HepG2 (cell line): ENCODE data around the gene SLC36A1. TPM values are rescaled to one million over a fixed set of nuclear protein-coding genes. Genes with fewer than 3 reads are reported as not detected.

Experiments
- ATAC-seq: fragments of 200-7000 bp; cut with Tn5 transposase; 3 replicates; pipeline ENCODE4 v1.9.1; 2020; ENCODE audit warnings: mild to moderate bottlenecking, moderate library complexity
- BruUV-seq: library from RNA; stranded (reverse); fragments of 400-500 nt; replicated peaks from 2 replicates; lab custom pipeline; 2021; lab: Mats Ljungman, UMichigan
- CTCF ChIA-PET: fragments of 300-600 bp; formaldehyde crosslinking; extraction: SDS; loops from one replicate; lab custom pipeline; 2021; ENCODE audit warnings: low total read pairs, inconsistent platforms, low intra/inter-chr PET ratio; lab: Yijun Ruan, JAX
- POLR2A ChIA-PET: fragments of 350-600 bp; sonication (Branson Sonifier 250); formaldehyde crosslinking; loops from one replicate; lab custom pipeline; 2020; ENCODE audit warnings: antibody characterized with exemption, inconsistent platforms; lab: Yijun Ruan, JAX
- DNase-seq: peaks from one replicate; pipeline ENCODE4 v3.0.0-alpha.2; 2015; ENCODE audit warnings: low spot score
- FAIRE-seq: peaks from 3 replicates; lab custom pipeline; 2011; peaks lifted over from hg19 to GRCh38; lab: Jason Lieb, UNC
- H2AFZ ChIP-seq: one replicate; pipeline ENCODE4 v1.6.1; 2011; ENCODE audit warnings: low read length, inconsistent platforms
- H3K27ac ChIP-seq: fragments of 300-600 bp; 3 replicates; pipeline ENCODE4 v1.8.0; 2011; ENCODE audit warnings: mixed run types, mild to moderate bottlenecking, mixed read lengths, low read length, inconsistent platforms; ENCODE audit not compliant: insufficient read depth; ENCODE audit errors: extremely low read length
- H3K27me3 ChIP-seq, 2 experiments: fragments of 200-600 bp in 1 of 2; 2 replicates in 1 of 2; 3 replicates in 1 of 2; pipeline versions ENCODE4 v1.6.0 to v1.8.0; 2011; ENCODE audit warnings: low read length in 2 of 2, mild to moderate bottlenecking in 2 of 2, moderate library complexity in 2 of 2, inconsistent platforms in 1 of 2; ENCODE audit not compliant: insufficient read depth in 2 of 2, control insufficient read depth in 1 of 2
- H3K36me3 ChIP-seq, 2 experiments: fragments of 200-600 bp in 1 of 2; replicated peaks in 1 of 2; 2 replicates in 1 of 2; 3 replicates in 1 of 2; pipeline versions ENCODE4 v1.5.1 to v1.8.0; 2011; ENCODE audit warnings: low read length in 2 of 2, inconsistent platforms in 1 of 2; ENCODE audit not compliant: insufficient read depth in 2 of 2, control insufficient read depth in 1 of 2
- H3K4me1 ChIP-seq: 2 replicates; pipeline ENCODE4 v1.5.1; 2012; ENCODE audit warnings: low read length, inconsistent platforms; ENCODE audit not compliant: insufficient read depth
- H3K4me2 ChIP-seq: 2 replicates; pipeline ENCODE4 v1.6.0; 2011; ENCODE audit warnings: low read depth, low read length, inconsistent platforms
- H3K4me3 ChIP-seq, 3 experiments: fragments of 200-600 bp in 1 of 3; sonication (generic), shearing (Covaris generic) in 1 of 3; replicated peaks in 1 of 3; 2 replicates each; pipeline ENCODE4 v1.5.1; 2011 to 2016; ENCODE audit warnings: low read length in 3 of 3, inconsistent platforms in 2 of 3, low read depth in 2 of 3, mild to moderate bottlenecking in 2 of 3, control low read depth in 1 of 3, mixed read lengths in 1 of 3; ENCODE audit not compliant: insufficient read depth in 1 of 3
- H3K79me2 ChIP-seq: one replicate; pipeline ENCODE4 v1.6.1; 2011; ENCODE audit warnings: low read length, inconsistent platforms; ENCODE audit not compliant: insufficient read depth
- H3K9ac ChIP-seq: 2 replicates; pipeline ENCODE4 v1.6.0; 2011; ENCODE audit warnings: mild to moderate bottlenecking, low read depth, low read length, inconsistent platforms; ENCODE audit not compliant: insufficient read depth
- H3K9me3 ChIP-seq: 2 replicates; pipeline ENCODE4 v1.5.1; 2012; ENCODE audit warnings: mild to moderate bottlenecking, low read length
- H4K20me1 ChIP-seq: 2 replicates; pipeline ENCODE4 v1.6.0; 2011; ENCODE audit warnings: inconsistent platforms, mild to moderate bottlenecking, low read length, moderate library complexity; ENCODE audit not compliant: insufficient read depth
- ADNP ChIP-seq: sonication (generic); formaldehyde crosslinking; IDR thresholded peaks from 2 replicates; pipeline ENCODE4 v1.4.0; 2020; ENCODE audit warnings: missing genetic modification reagents
- ARHGAP35 ChIP-seq: sonication (generic); formaldehyde crosslinking; IDR thresholded peaks from 2 replicates; pipeline ENCODE4 v1.9.0; 2022; ENCODE audit warnings: mild to moderate bottlenecking, inconsistent platforms, moderate library complexity, missing genetic modification reagents, borderline replicate concordance
- FOXJ3 ChIP-seq: sonication (generic); formaldehyde crosslinking; IDR thresholded peaks from 2 replicates; pipeline ENCODE4 v1.4.0; 2020; ENCODE audit warnings: missing genetic modification reagents, mild to moderate bottlenecking, borderline replicate concordance
- HMG20B ChIP-seq: conservative IDR thresholded peaks from 2 replicates; pipeline ENCODE4 v1.6.1; 2016; ENCODE audit warnings: missing genetic modification reagents, missing compliant biosample characterization
- KLF13 ChIP-seq: sonication (generic); formaldehyde crosslinking; IDR thresholded peaks from 2 replicates; pipeline ENCODE4 v1.4.0; 2020; ENCODE audit warnings: mild to moderate bottlenecking, missing genetic modification reagents
- MBD4 ChIP-seq: IDR thresholded peaks from 2 replicates; pipeline ENCODE4 v1.6.1; 2012; ENCODE audit warnings: low read length, inconsistent platforms, borderline replicate concordance
- NKX3-1 ChIP-seq: sonication (generic); formaldehyde crosslinking; IDR thresholded peaks from 2 replicates; pipeline ENCODE4 v1.5.0; 2020; ENCODE audit warnings: missing genetic modification reagents
- NONO ChIP-seq, 2 experiments: fragments of 450-650 bp in 1 of 2; sonication (generic) in 1 of 2; formaldehyde crosslinking in 1 of 2; IDR thresholded peaks in 1 of 2; conservative IDR thresholded peaks in 1 of 2; 2 replicates each; pipeline versions ENCODE4 v1.6.1 to v1.8.0; 2017 to 2022; ENCODE audit warnings: mild to moderate bottlenecking in 1 of 2, missing genetic modification reagents in 1 of 2, moderate library complexity in 1 of 2
- PCBP2 ChIP-seq: fragments of 200-400 bp; formaldehyde crosslinking; optimal IDR thresholded peaks from 2 replicates; pipeline ENCODE3; 2018; ENCODE audit warnings: low read length, low read depth; ENCODE audit not compliant: poor library complexity, severe bottlenecking
- TBL1XR1 ChIP-seq: fragments of 150-350 bp; IDR thresholded peaks from 2 replicates; pipeline ENCODE4 v1.6.1; 2014; ENCODE audit warnings: borderline replicate concordance, low read length; ENCODE audit not compliant: partially characterized antibody
- YEATS2 ChIP-seq: sonication (generic); formaldehyde crosslinking; IDR thresholded peaks from 2 replicates; pipeline ENCODE4 v1.4.0; 2020; ENCODE audit warnings: missing genetic modification reagents, borderline replicate concordance
- ZMYM3 ChIP-seq: sonication (generic); formaldehyde crosslinking; IDR thresholded peaks from 2 replicates; pipeline ENCODE4 v1.5.1; 2020; ENCODE audit warnings: mild to moderate bottlenecking, missing genetic modification reagents
- ZNF30 ChIP-seq: sonication (generic); formaldehyde crosslinking; IDR thresholded peaks from 2 replicates; pipeline ENCODE4 v1.5.0; 2020; ENCODE audit warnings: mild to moderate bottlenecking, missing genetic modification reagents
- ZNF337 ChIP-seq: sonication (generic); formaldehyde crosslinking; IDR thresholded peaks from 2 replicates; pipeline ENCODE4 v1.5.1; 2020; ENCODE audit warnings: missing genetic modification reagents, low read depth, mild to moderate bottlenecking, borderline replicate concordance
- WGBS: methylation state at CpG from one replicate; pipeline ENCODE4 v1.1.6; 2017; ENCODE audit warnings: low lambda C conversion rate; 5-methylcytosine and 5-hydroxymethylcytosine counted together
- in situ Hi-C: cut with HindIII; loops from 2 replicates; pipeline ENCODE4 v1.10.0; 2017; ENCODE audit warnings: low pct_unique_long_range_greater_than_20kb; ENCODE audit not compliant: extremely low pct_ligation_motif_present
- intact Hi-C: fragments of 100-400 bp; cut with micrococcal nuclease; formaldehyde crosslinking; loops from one replicate; pipeline ENCODE4 v1.10.0; 2022; ENCODE audit not compliant: unreplicated experiment
- polyA plus RNA-seq, 8 experiments: library from polyadenylated mRNA; depleted of rRNA in 3 of 8; stranded (reverse) in 7 of 8; unstranded in 1 of 8; fragments of >200 nt; fragmentation: Illumina TruSeq in 4 of 8; extraction: Trizol in 4 of 8; gene quantifications; 2 replicates each; pipeline versions ENCODE4 v1.2.1 to v1.2.3, GENCODE V29; 2011 to 2016; ENCODE audit warnings: low read depth in 4 of 8, missing spikeins in 1 of 8, mixed read lengths in 1 of 8; ENCODE audit not compliant: insufficient read depth in 1 of 8
- total RNA-seq, 5 experiments: library from RNA; depleted of rRNA; stranded (reverse); fragments of >200 nt; fragmentation: Illumina TruSeq; extraction: Trizol; gene quantifications; 2 replicates each; pipeline ENCODE4 v1.2.3, GENCODE V29; 2016; ENCODE audit warnings: low read depth in 1 of 5
- TF ChIP-seq, protein P1 (sequence below): sonication (generic); formaldehyde crosslinking; IDR thresholded peaks from 2 replicates; pipeline ENCODE4 v1.8.0; 2022; ENCODE audit warnings: mild to moderate bottlenecking, missing genetic modification reagents, moderate library complexity

The SLC36A1 gene
- total and polyA plus RNA-seq, 2 of the 13 experiments (the other 11 are each of a cell fraction or from before 2014, with no cell fraction given): 8.0 to 8.9 TPM

DNA sequence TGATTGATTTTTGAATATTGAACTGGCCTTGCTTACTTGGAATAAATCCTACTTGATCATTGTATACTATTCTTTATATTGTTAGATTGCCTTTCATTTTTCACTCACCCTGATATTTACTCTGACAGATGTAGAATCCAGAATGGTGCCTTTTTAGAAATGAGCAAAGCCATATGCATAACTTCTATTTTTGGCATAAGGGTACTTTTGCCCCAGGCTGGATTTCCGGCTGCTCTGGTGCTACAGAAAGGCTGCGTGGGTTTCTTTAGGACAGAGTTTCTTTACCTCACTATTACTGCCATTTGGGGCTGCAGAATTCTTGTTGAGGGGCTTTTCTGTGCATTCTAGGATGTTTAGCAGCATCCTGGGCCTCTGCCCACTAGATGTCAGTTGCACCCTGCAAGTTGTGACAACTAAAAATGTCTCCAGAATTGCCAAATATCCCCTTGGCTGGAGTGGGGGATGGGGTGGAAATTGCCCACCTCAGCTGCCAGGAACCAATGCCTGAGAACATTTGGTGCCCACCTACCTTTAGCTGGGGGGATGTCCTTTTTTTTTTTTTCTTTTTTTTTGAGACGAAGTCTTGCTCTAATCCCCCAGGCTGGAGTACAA is 50.1 kb downstream of the SLC36A1 start:
- no peak for FAIRE-seq
- BruUV-seq: no TSS peak
- H3K4me2 ChIP-seq: no peak overlapping the region
- no peaks in the 10 kb centered on the region for H3K36me3 ChIP-seq
- no peak overlapping the region for H3K9ac ChIP-seq
- H4K20me1 ChIP-seq: no peaks in the 10 kb centered on the region
- H3K27me3 ChIP-seq: no peaks in the 10 kb centered on the region
- CTCF ChIA-PET: no interaction called here
- POLR2A ChIA-PET: no interaction called here
- no peaks in the 10 kb centered on the region for H3K4me1 ChIP-seq
- ATAC-seq: no peak
- TF ChIP-seq ZNF337 (no peak), FOXJ3 (CRISPR knock-in tag) (no peak), MBD4 (no peak), ZMYM3 (no peak), PCBP2 (no peak), KLF13 (CRISPR knock-in tag) (no peak), ARHGAP35 (no peak), HMG20B (CRISPR knock-in tag) (no peak), ADNP (CRISPR knock-in tag) (no peak), YEATS2 (CRISPR knock-in tag) (no peak), ZNF30 (CRISPR knock-in tag) (no peak), NKX3-1 (CRISPR knock-in tag) (no peak), TBL1XR1 (no peak), NONO (IDR thresholded peaks at IDR 0.05) (no peak), NONO (CRISPR knock-in tag; conservative IDR thresholded peaks at IDR 0.05) (no peak)
- TF ChIP-seq, protein P1, sequence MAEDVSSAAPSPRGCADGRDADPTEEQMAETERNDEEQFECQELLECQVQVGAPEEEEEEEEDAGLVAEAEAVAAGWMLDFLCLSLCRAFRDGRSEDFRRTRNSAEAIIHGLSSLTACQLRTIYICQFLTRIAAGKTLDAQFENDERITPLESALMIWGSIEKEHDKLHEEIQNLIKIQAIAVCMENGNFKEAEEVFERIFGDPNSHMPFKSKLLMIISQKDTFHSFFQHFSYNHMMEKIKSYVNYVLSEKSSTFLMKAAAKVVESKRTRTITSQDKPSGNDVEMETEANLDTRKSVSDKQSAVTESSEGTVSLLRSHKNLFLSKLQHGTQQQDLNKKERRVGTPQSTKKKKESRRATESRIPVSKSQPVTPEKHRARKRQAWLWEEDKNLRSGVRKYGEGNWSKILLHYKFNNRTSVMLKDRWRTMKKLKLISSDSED: no peak
- no peak overlapping the region for H2AFZ ChIP-seq
- in situ Hi-C loops (no loop called here), intact Hi-C loops (no loop called here)
- H3K27ac ChIP-seq: no peak overlapping the region
- H3K4me3 ChIP-seq: no peak overlapping the region
- no peaks in the 10 kb centered on the region for H3K9me3 ChIP-seq
- WGBS: 69% methylated on average over 3 of the region's 3 CpGs
- no peak for DNase-seq
- no peaks in the 10 kb centered on the region for H3K79me2 ChIP-seq
